ENCODE measurements around the gene C1QC.

C1QC gene

DNA sequence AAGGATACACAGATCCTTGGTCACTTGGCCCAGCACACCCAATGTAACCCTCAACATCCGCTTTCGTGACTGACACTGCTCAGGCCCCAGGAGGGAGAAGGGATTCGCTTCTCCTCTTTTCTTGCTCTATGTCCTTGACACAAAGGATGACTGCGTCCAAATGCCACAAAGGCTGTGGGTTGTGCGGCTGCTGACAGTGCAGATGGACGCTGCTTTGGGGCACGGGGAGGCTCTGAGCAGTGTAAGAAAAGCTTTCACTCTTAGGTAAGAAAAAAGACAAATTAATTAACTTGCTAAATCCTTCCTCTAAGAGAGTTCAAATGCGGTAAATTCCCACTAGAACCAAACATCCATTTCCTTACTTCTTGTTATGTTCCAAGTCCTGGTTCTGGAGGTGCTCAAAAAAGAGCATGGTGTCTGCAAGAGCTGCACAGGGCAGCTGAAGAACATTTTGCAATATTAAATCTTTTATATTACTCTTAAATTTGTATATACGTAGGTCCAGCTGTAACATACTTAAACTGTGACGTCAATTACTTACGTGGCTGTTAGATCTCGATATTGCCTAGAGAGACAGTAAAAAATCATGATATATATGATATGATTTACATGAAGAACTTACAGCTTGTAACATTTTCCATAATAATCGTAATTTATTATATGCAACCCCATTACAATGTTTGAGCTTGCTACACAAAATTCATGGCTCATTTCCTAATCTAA is 47.8 kb downstream of the C1QC start:
- FAIRE-seq (no peak), DNase-seq (ENCODE audit: insufficient read length) (no peak)
- no peak for TF ChIP-seq POLR2A (IDR thresholded peaks at IDR 0.05; ENCODE audit: low read depth, low read length)

DNA sequence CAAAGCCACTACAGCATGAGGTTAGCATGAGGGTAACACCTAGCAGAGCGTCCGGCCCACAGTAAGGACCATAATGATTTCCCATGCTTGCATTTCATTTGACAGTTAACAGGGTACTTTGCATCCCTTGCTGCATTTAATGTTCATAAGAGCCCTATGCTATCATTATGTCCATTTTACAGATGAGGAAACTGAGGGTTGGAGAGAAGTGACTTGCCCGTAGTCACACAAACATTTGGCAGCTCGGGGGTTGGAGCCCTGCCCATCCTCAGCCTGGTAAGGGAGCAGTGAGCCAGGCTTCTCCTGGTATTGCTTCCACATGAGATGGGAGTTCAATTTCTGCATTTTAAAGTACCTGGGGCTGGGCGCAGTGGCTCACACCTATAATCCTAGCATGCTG is 50.7 kb downstream of the C1QC start:
- TF ChIP-seq TAF1 (IDR thresholded peaks at IDR 0.05; ENCODE audit: borderline replicate concordance, low read depth, low read length) (no peak), POLR2A (IDR thresholded peaks at IDR 0.05; ENCODE audit: low read depth, low read length) (no peak), POLR2AphosphoS5 (IDR thresholded peaks at IDR 0.05; ENCODE audit: low read depth, low read length) (no peak)
- DNase-seq (ENCODE audit: insufficient read length) (no peak), FAIRE-seq (no peak)

DNA sequence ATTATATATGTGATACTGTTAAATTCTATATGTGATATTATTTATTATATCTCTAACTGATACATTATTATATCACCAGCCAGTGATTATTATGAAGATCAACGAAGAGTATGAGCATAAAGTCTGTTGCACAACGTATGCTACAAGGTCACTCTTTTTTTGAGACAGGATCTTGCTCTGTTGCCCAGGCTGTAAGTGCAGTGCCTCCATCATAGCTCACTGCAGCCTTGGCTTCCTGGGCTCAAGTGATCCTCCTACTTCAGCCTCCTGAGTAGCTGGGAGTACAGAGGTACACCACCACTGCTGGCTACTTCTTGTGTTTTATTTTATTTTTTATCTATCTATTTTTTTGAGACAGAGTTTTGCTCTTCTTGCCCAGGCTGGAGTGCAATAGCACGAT is 53.2 kb downstream of the C1QC start:
- FAIRE-seq (no peak), DNase-seq (ENCODE audit: insufficient read length) (no peak)
- TF ChIP-seq TAF1 (IDR thresholded peaks at IDR 0.05; ENCODE audit: borderline replicate concordance, low read depth, low read length), result no peak
- TF ChIP-seq POLR2AphosphoS5 (IDR thresholded peaks at IDR 0.05; ENCODE audit: low read depth, low read length), result no peak
- no peak for TF ChIP-seq POLR2A (IDR thresholded peaks at IDR 0.05; ENCODE audit: low read depth, low read length)
